ENCODE results near the gene ST6GALNAC5.

The ST6GALNAC5 gene

GRCh38 chr1:77014073-77014788, 147.0 kb downstream of the ST6GALNAC5 start:
- DNase-seq (ENCODE audit: low read depth), result no peak

- no peak for DNase-seq (ENCODE audit: low read depth)
These were observed 148.6 kb downstream of the ST6GALNAC5 start for GRCh38 chr1:77015748-77016341.

GRCh38 chr1:77016386-77016985, 149.2 kb downstream of the ST6GALNAC5 start:
- DNase-seq (ENCODE audit: low read depth), result no peak

- DNase-seq (ENCODE audit: low read depth), result no peak
These were observed 151.0 kb downstream of the ST6GALNAC5 start for GRCh38 chr1:77018311-77018710.

GRCh38 chr1:77018761-77019160, 151.5 kb downstream of the ST6GALNAC5 start:
- DNase-seq (ENCODE audit: low read depth), result no peak

GRCh38 chr1:77021732-77022131, 154.5 kb downstream of the ST6GALNAC5 start:
- DNase-seq (ENCODE audit: low read depth), result no peak

GRCh38 chr1:77024500-77024899, 157.2 kb downstream of the ST6GALNAC5 start:
- no peak for DNase-seq (ENCODE audit: low read depth)

GRCh38 chr1:77025599-77025998, 158.3 kb downstream of the ST6GALNAC5 start:
- DNase-seq (ENCODE audit: low read depth), result no peak

- no peak for DNase-seq (ENCODE audit: low read depth)
These were observed 158.9 kb downstream of the ST6GALNAC5 start for GRCh38 chr1:77026135-77026534.

GRCh38 chr1:77026640-77027039, 159.4 kb downstream of the ST6GALNAC5 start:
- no peak for DNase-seq (ENCODE audit: low read depth)

- DNase-seq (ENCODE audit: low read depth), result no peak
These were observed 160.6 kb downstream of the ST6GALNAC5 start for GRCh38 chr1:77027847-77028246.

- no peak for DNase-seq (ENCODE audit: low read depth)
These were observed 163.3 kb downstream of the ST6GALNAC5 start for GRCh38 chr1:77030401-77031105.

- DNase-seq (ENCODE audit: low read depth), result no peak
These were observed 163.9 kb downstream of the ST6GALNAC5 start for GRCh38 chr1:77031106-77031662.

GRCh38 chr1:77036560-77036959, 169.3 kb downstream of the ST6GALNAC5 start:
- DNase-seq (ENCODE audit: low read depth), result no peak

GRCh38 chr1:77037038-77037437, 169.8 kb downstream of the ST6GALNAC5 start:
- DNase-seq (ENCODE audit: low read depth), result no peak

- no peak for DNase-seq (ENCODE audit: low read depth)
These were observed 170.7 kb downstream of the ST6GALNAC5 start for GRCh38 chr1:77038000-77038399.

- DNase-seq (ENCODE audit: low read depth), result no peak
These were observed 171.8 kb downstream of the ST6GALNAC5 start for GRCh38 chr1:77039111-77039510.

GRCh38 chr1:77039739-77040138, 172.5 kb downstream of the ST6GALNAC5 start:
- DNase-seq (ENCODE audit: low read depth), result no peak

- DNase-seq (ENCODE audit: low read depth), result no peak
These were observed 173.5 kb downstream of the ST6GALNAC5 start for GRCh38 chr1:77040826-77041225.

GRCh38 chr1:77044133-77044849, 177.0 kb downstream of the ST6GALNAC5 start:
- no peak for DNase-seq (ENCODE audit: low read depth)

GRCh38 chr1:77047575-77047974, 180.3 kb downstream of the ST6GALNAC5 start:
- no peak for DNase-seq (ENCODE audit: low read depth)

All from stimulated activated CD8-positive, alpha-beta memory T cell treated with anti-CD3 and anti-CD28 coated beads, Interleukin-12 subunit alpha, Interleukin-12 subunit beta, amount 100 ng/mL, for 1 hour (primary cell).